Measurements from ENCODE around the gene ANKS1B.
"Not testable (repeated sequence)": the region's sequence is repeated elsewhere in the genome, so short reads cannot be mapped to it uniquely, and the experiment has no call there.

The ANKS1B gene

GRCh38 chr12:99039367-99040120 is 945.2 kb downstream of the ANKS1B start:
- no peak overlapping the region for H3K4me3 ChIP-seq (ENCODE audit: control insufficient read depth, low read depth, low read length)
- no peak for DNase-seq (ENCODE audit: low read depth)
- no peak for TF ChIP-seq CTCF (conservative IDR thresholded peaks at IDR 0.05; ENCODE audit: control insufficient read depth, insufficient read depth, low read depth, low read length)

- DNase-seq (ENCODE audit: low read depth), result no peak
These were observed 948.2 kb downstream of the ANKS1B start for GRCh38 chr12:99036566-99036965.

GRCh38 chr12:99035803-99036202 is 948.9 kb downstream of the ANKS1B start:
- DNase-seq (ENCODE audit: low read depth), result no peak

More at GRCh38 chr12:99036566-99036965, 948.2 kb downstream of the ANKS1B start:
- TF ChIP-seq CTCF (conservative IDR thresholded peaks at IDR 0.05; ENCODE audit: control insufficient read depth, insufficient read depth, low read depth, low read length), result no peak
- no peak overlapping the region for H3K4me3 ChIP-seq (ENCODE audit: control insufficient read depth, low read depth, low read length)

GRCh38 chr12:99034201-99034600 is 950.5 kb downstream of the ANKS1B start:
- not testable (repeated sequence) for DNase-seq (ENCODE audit: low read depth)

More at GRCh38 chr12:99035803-99036202, 948.9 kb downstream of the ANKS1B start:
- no peak for TF ChIP-seq CTCF (conservative IDR thresholded peaks at IDR 0.05; ENCODE audit: control insufficient read depth, insufficient read depth, low read depth, low read length)
- no peak overlapping the region for H3K4me3 ChIP-seq (ENCODE audit: control insufficient read depth, low read depth, low read length)

GRCh38 chr12:99029511-99030271 is 955.0 kb downstream of the ANKS1B start:
- no peak for TF ChIP-seq CTCF (conservative IDR thresholded peaks at IDR 0.05; ENCODE audit: control insufficient read depth, insufficient read depth, low read depth, low read length)
- DNase-seq (ENCODE audit: low read depth), result no peak
- no peak overlapping the region for H3K4me3 ChIP-seq (ENCODE audit: control insufficient read depth, low read depth, low read length)

More at GRCh38 chr12:99034201-99034600, 950.5 kb downstream of the ANKS1B start:
- H3K4me3 ChIP-seq (ENCODE audit: control insufficient read depth, low read depth, low read length), result not testable (repeated sequence)

GRCh38 chr12:99027461-99027860 is 957.3 kb downstream of the ANKS1B start:
- TF ChIP-seq CTCF (conservative IDR thresholded peaks at IDR 0.05; ENCODE audit: control insufficient read depth, insufficient read depth, low read depth, low read length), result no peak
- no peak for DNase-seq (ENCODE audit: low read depth)
- no peak overlapping the region for H3K4me3 ChIP-seq (ENCODE audit: control insufficient read depth, low read depth, low read length)

- no peak for DNase-seq (ENCODE audit: low read depth)
- no peak for TF ChIP-seq CTCF (conservative IDR thresholded peaks at IDR 0.05; ENCODE audit: control insufficient read depth, insufficient read depth, low read depth, low read length)
- no peak overlapping the region for H3K4me3 ChIP-seq (ENCODE audit: control insufficient read depth, low read depth, low read length)
These were observed 957.7 kb downstream of the ANKS1B start for GRCh38 chr12:99027055-99027393.

Measured in fibroblast of mammary gland (primary cell).